ENCODE results near the gene SCN2A.

SCN2A gene

GRCh38 chr2:165294912-165295311 is 55.7 kb downstream of the SCN2A start:
- Histone ChIP-seq H3K79me2 (ENCODE audit: insufficient read depth, low read depth) (no peaks in the 10 kb centered on the region), H3K4me2 (no peak overlapping the region), H3K27ac (no peak overlapping the region), H3K4me1 (ENCODE audit: low read depth, poor library complexity, severe bottlenecking) (peaks cover 10% of the 10 kb centered on the region), H2AFZ (ENCODE audit: low read depth) (no peak overlapping the region), H3K36me3 (ENCODE audit: insufficient read depth) (no peaks in the 10 kb centered on the region), H3K4me3 (IDR thresholded peaks at IDR 0.05; ENCODE audit: insufficient read depth, low read depth, low read length) (no peak overlapping the region), H4K20me1 (ENCODE audit: insufficient read depth) (no peaks in the 10 kb centered on the region), H3K9ac (no peak overlapping the region), H3K27me3 (ENCODE audit: insufficient read depth, low read depth) (no peaks in the 10 kb centered on the region)
- TF ChIP-seq CTCF (conservative IDR thresholded peaks at IDR 0.05; ENCODE audit: low read depth, low read length) = no peak

GRCh38 chr2:165295643-165296042 is 56.4 kb downstream of the SCN2A start:
- H2AFZ ChIP-seq (ENCODE audit: low read depth) = no peak overlapping the region
- H3K9ac ChIP-seq = no peak overlapping the region
- peaks cover 10% of the 10 kb centered on the region for H3K4me1 ChIP-seq (ENCODE audit: low read depth, poor library complexity, severe bottlenecking)
- H3K27me3 ChIP-seq (ENCODE audit: insufficient read depth, low read depth) = no peaks in the 10 kb centered on the region
- H3K4me2 ChIP-seq = no peak overlapping the region
- no peaks in the 10 kb centered on the region for H3K79me2 ChIP-seq (ENCODE audit: insufficient read depth, low read depth)
- no peaks in the 10 kb centered on the region for H4K20me1 ChIP-seq (ENCODE audit: insufficient read depth)
- no peak for TF ChIP-seq CTCF (conservative IDR thresholded peaks at IDR 0.05; ENCODE audit: low read depth, low read length)
- H3K4me3 ChIP-seq (IDR thresholded peaks at IDR 0.05; ENCODE audit: insufficient read depth, low read depth, low read length) = no peak overlapping the region
- no peaks in the 10 kb centered on the region for H3K36me3 ChIP-seq (ENCODE audit: insufficient read depth)
- H3K27ac ChIP-seq = no peak overlapping the region

GRCh38 chr2:165305391-165306096 is 66.3 kb downstream of the SCN2A start:
- Histone ChIP-seq H2AFZ (ENCODE audit: low read depth) (no peak overlapping the region), H3K4me3 (IDR thresholded peaks at IDR 0.05; ENCODE audit: insufficient read depth, low read depth, low read length) (no peak overlapping the region), H3K27me3 (ENCODE audit: insufficient read depth, low read depth) (no peaks in the 10 kb centered on the region), H3K4me2 (no peak overlapping the region), H3K9ac (no peak overlapping the region), H3K79me2 (ENCODE audit: insufficient read depth, low read depth) (no peaks in the 10 kb centered on the region), H3K4me1 (ENCODE audit: low read depth, poor library complexity, severe bottlenecking) (no peaks in the 10 kb centered on the region), H3K27ac (no peak overlapping the region), H4K20me1 (ENCODE audit: insufficient read depth) (no peaks in the 10 kb centered on the region), H3K36me3 (ENCODE audit: insufficient read depth) (no peaks in the 10 kb centered on the region)
- TF ChIP-seq CTCF (conservative IDR thresholded peaks at IDR 0.05; ENCODE audit: low read depth, low read length) = no peak

- no peak overlapping the region for H2AFZ ChIP-seq (ENCODE audit: low read depth)
Measured at GRCh38 chr2:165307317-165307716, 68.1 kb downstream of the SCN2A start.

More at GRCh38 chr2:165307317-165307716, 68.1 kb downstream of the SCN2A start:
- no peaks in the 10 kb centered on the region for H3K79me2 ChIP-seq (ENCODE audit: insufficient read depth, low read depth)
- H3K36me3 ChIP-seq (ENCODE audit: insufficient read depth) = no peaks in the 10 kb centered on the region
- no peak overlapping the region for H3K9ac ChIP-seq
- H3K27ac ChIP-seq = no peak overlapping the region
- H3K4me3 ChIP-seq (IDR thresholded peaks at IDR 0.05; ENCODE audit: insufficient read depth, low read depth, low read length) = no peak overlapping the region
- no peak overlapping the region for H3K4me2 ChIP-seq
- H3K4me1 ChIP-seq (ENCODE audit: low read depth, poor library complexity, severe bottlenecking) = no peaks in the 10 kb centered on the region
- no peaks in the 10 kb centered on the region for H4K20me1 ChIP-seq (ENCODE audit: insufficient read depth)
- H3K27me3 ChIP-seq (ENCODE audit: insufficient read depth, low read depth) = no peaks in the 10 kb centered on the region
- no peak for TF ChIP-seq CTCF (conservative IDR thresholded peaks at IDR 0.05; ENCODE audit: low read depth, low read length)

All from KMS-11 (cell line).